BE2C (cell line): ENCODE data around the gene REXO1.

Experiments used
- DNase-seq: peaks from one replicate; pipeline ENCODE4 v3.0.0-alpha.2; 2020
- H3K27me3 ChIP-seq: fragments of 250-450 bp; sonication (Bioruptor Pico); 2 replicates; pipeline ENCODE4 v1.5.1; 2020; ENCODE audit warnings: mild to moderate bottlenecking
- H3K36me3 ChIP-seq: fragments of 250-450 bp; sonication (Bioruptor Pico); 2 replicates; pipeline ENCODE4 v1.5.1; 2020; ENCODE audit warnings: mild to moderate bottlenecking
- H3K4me1 ChIP-seq: fragments of 250-450 bp; sonication (Bioruptor Pico); 2 replicates; pipeline ENCODE4 v1.5.1; 2020
- H3K4me3 ChIP-seq: 2 replicates; pipeline ENCODE4 v1.5.1; 2011; ENCODE audit warnings: low read depth, low read length
- H3K9me3 ChIP-seq: fragments of 250-450 bp; sonication (Bioruptor Pico); 2 replicates; pipeline ENCODE4 v1.5.1; 2020
- CTCF ChIP-seq: IDR thresholded peaks from 2 replicates; pipeline ENCODE4 v1.5.1; 2012; ENCODE audit warnings: mild to moderate bottlenecking, low read depth, low read length

REXO1 gene

DNA sequence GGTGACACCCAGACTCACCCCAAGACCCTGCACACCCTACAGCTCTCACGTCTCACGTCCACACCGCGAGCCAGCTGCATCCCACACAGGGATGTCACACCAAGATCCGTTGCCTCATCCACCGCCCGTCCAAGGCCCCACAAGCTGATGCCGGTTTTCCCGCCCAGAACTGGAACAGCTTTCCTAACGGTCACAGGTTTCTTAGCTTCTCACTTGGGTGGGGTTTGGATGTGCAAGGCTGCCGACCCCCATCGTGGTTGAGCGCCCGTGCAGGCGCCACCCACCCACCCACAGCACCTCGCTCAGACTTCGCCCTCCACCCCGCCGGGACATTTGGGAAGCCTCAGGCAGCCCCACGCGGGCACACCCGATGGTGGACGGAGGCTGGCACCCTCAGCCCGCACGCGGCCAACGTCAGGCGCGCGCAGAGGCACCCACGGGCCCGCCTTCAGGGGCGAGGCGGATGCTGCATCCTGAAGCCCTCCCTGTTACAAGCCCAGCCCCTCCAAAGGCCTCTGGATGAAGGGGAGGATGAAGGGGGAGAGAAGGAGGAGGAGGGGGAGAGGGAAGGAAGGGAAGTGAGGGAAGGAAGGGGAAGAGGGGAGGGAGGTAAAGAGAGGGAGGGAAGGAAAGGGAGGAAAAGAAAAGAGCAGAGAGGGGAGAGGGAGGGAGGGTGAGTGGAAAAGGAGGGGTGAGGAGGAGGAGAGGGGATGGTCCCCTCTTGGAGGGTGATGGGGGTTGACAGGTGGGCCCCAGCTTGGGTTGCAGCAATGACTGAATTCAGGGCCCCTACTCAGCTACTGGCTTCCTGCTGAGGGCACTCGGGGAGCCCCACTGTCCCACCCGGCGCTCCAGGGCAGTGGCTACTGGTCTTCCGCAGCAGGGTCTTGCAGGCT lies 82.1 kb downstream of the REXO1 start:
- TF ChIP-seq CTCF = no peak
- no peak for DNase-seq
- no peak overlapping the region for H3K4me3 ChIP-seq
- no peaks in the 10 kb centered on the region for H3K36me3 ChIP-seq
- no peaks in the 10 kb centered on the region for H3K4me1 ChIP-seq
- H3K9me3 ChIP-seq = no peaks in the 10 kb centered on the region
- peaks cover 92% of the 10 kb centered on the region for H3K27me3 ChIP-seq
